SIG-M5 (cell line): ENCODE data around the gene TBXT.

Experiments used
- DNase-seq: peaks from one replicate; lab custom pipeline; 2025; lab: John Stamatoyannopoulos, UW

Gene TBXT

DNA sequence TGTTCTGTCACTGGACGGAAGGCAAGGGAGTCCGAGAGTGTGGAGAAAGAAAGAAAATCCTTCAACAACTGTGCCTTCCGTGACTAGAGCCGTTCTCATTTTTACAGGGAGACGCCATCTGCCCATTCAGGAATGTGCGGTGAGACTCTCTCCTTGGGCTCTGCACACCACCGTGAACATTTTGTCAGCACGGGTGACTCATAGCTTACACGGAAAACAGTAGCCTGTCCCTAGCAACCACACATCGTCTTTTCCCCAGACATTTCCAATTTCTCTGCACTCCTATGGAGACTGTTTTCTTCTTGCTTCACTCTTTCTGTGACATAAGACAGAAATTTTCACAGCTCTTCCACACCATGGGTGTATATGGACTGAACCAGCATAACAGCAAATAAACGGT lies 55.1 kb downstream of the TBXT start:
- no peak for DNase-seq

DNA sequence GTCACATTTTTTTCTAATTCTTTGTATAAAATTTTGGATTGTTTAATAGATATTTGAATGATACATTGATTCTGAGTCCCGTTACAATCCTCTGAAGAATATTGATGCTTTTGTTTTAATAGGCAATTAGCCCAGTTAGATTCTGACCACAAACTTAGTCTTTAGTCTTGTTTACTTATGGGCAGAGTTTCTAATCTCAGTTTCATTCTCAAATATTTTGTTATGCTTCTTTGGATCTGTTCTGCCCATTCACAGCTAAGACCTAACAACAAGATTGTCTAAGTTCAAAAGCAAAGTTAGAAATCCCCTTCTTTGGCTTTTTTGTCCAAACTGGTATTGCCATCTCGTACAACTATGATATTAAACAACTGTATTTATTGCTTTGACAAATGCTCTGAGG lies 58.0 kb downstream of the TBXT start:
- DNase-seq, result no peak
